IMR-90 (cell line): ENCODE measurements around the gene THRA. TPM values are rescaled to one million over a fixed set of nuclear protein-coding genes. Genes with fewer than 3 reads are reported as not detected.

Source experiments
- ATAC-seq: fragments of 200-7000 bp; cut with Tn5 transposase; 2 replicates; pipeline ENCODE4 v1.9.1; 2020; ENCODE audit warnings: low read depth, mild to moderate bottlenecking, moderate library complexity
- BruUV-seq: library from RNA; stranded (reverse); fragments of 400-500 nt; replicated peaks from 2 replicates; lab custom pipeline; 2021; lab: Mats Ljungman, UMichigan
- CTCF ChIA-PET: fragments of 300-600 bp; formaldehyde crosslinking; extraction: SDS; loops from one replicate; lab custom pipeline; 2021; ENCODE audit warnings: antibody characterized with exemption; lab: Yijun Ruan, JAX
- POLR2A ChIA-PET: fragments of 300-600 bp; sonication (Branson Sonifier 250); formaldehyde crosslinking; loops from one replicate; lab custom pipeline; 2022; ENCODE audit warnings: antibody characterized with exemption; ENCODE audit not compliant: unreplicated experiment; lab: Charles Lee
- DNase-seq: peaks from one replicate; pipeline ENCODE4 v3.0.0; 2013
- H2AFZ ChIP-seq: replicated peaks from 2 replicates; pipeline ENCODE3; 2013; ENCODE audit warnings: low read length, mild to moderate bottlenecking; ENCODE audit not compliant: poor library complexity
- H2AK5ac ChIP-seq: 2 replicates; pipeline ENCODE4 v1.6.1; 2013; ENCODE audit warnings: low read depth, low read length, inconsistent platforms
- H2AK9ac ChIP-seq: replicated peaks from 2 replicates; pipeline ENCODE3; 2013; ENCODE audit warnings: mild to moderate bottlenecking, low read depth, low read length, moderate library complexity; ENCODE audit not compliant: poor library complexity
- H2BK120ac ChIP-seq: 2 replicates; pipeline ENCODE4 v1.6.1; 2013; ENCODE audit warnings: low read depth, low read length, inconsistent platforms
- H2BK15ac ChIP-seq: 3 replicates; pipeline ENCODE4 v1.6.1; 2013; ENCODE audit warnings: low read depth, low read length, inconsistent platforms
- H2BK20ac ChIP-seq: 2 replicates; pipeline ENCODE4 v1.6.1; 2013; ENCODE audit warnings: low read depth, mild to moderate bottlenecking, inconsistent platforms, low read length, moderate library complexity
- H2BK5ac ChIP-seq: 2 replicates; pipeline ENCODE4 v1.6.1; 2013; ENCODE audit warnings: mild to moderate bottlenecking, low read depth, low read length, inconsistent platforms; ENCODE audit not compliant: poor library complexity, severe bottlenecking
- H3K14ac ChIP-seq: replicated peaks from 2 replicates; pipeline ENCODE4 v1.6.1; 2013; ENCODE audit warnings: low read depth, low read length, inconsistent platforms
- H3K18ac ChIP-seq: 2 replicates; pipeline ENCODE4 v1.6.1; 2013; ENCODE audit warnings: low read depth, low read length, control low read depth
- H3K23ac ChIP-seq: 2 replicates; pipeline ENCODE4 v1.6.1; 2013; ENCODE audit warnings: low read depth, low read length, inconsistent platforms
- H3K27ac ChIP-seq: 2 replicates; pipeline ENCODE4 v1.5.1; 2013; ENCODE audit warnings: mild to moderate bottlenecking, control low read depth, low read length; ENCODE audit not compliant: insufficient read depth
- H3K27me3 ChIP-seq: 2 replicates; pipeline ENCODE4 v1.6.1; 2013; ENCODE audit warnings: low read length; ENCODE audit not compliant: control insufficient read depth, insufficient read depth
- H3K36me3 ChIP-seq: 2 replicates; pipeline ENCODE4 v1.6.1; 2013; ENCODE audit warnings: low read length, mixed read lengths; ENCODE audit not compliant: control insufficient read depth, insufficient read depth
- H3K4ac ChIP-seq: 2 replicates; pipeline ENCODE4 v1.6.1; 2013; ENCODE audit warnings: low read depth, low read length, inconsistent platforms
- H3K4me1 ChIP-seq: 2 replicates; pipeline ENCODE4 v1.6.1; 2013; ENCODE audit warnings: low read length, mixed read lengths; ENCODE audit not compliant: control insufficient read depth, insufficient read depth
- H3K4me2 ChIP-seq: 2 replicates; pipeline ENCODE4 v1.6.1; 2013; ENCODE audit warnings: low read depth, mild to moderate bottlenecking, control low read depth, low read length, moderate library complexity
- H3K4me3 ChIP-seq: 2 replicates; pipeline ENCODE4 v1.5.1; 2013; ENCODE audit warnings: low read depth, mild to moderate bottlenecking, control low read depth, low read length, moderate library complexity; ENCODE audit not compliant: insufficient read depth
- H3K56ac ChIP-seq: 2 replicates; pipeline ENCODE4 v1.6.1; 2013; ENCODE audit warnings: low read length, inconsistent platforms; ENCODE audit not compliant: insufficient read depth; ENCODE audit errors: extremely low read depth
- H3K79me1 ChIP-seq, 2 experiments: 2 replicates each; pipeline ENCODE4 v1.6.1; 2013; ENCODE audit warnings: low read length in 2 of 2, inconsistent platforms in 1 of 2, low read depth in 1 of 2
- H3K9ac ChIP-seq: 2 replicates; pipeline ENCODE4 v1.6.1; 2013; ENCODE audit warnings: low read depth, low read length, control low read depth
- H3K9me1 ChIP-seq: 2 replicates; pipeline ENCODE4 v1.6.1; 2013; ENCODE audit warnings: low read length, inconsistent platforms; ENCODE audit not compliant: insufficient read depth
- H3K9me3 ChIP-seq: 2 replicates; pipeline ENCODE4 v1.6.1; 2013; ENCODE audit warnings: low read length; ENCODE audit not compliant: control insufficient read depth, insufficient read depth
- H4K20me1 ChIP-seq: 2 replicates; pipeline ENCODE4 v1.6.1; 2013; ENCODE audit warnings: low read length, inconsistent platforms; ENCODE audit not compliant: insufficient read depth
- H4K5ac ChIP-seq: 2 replicates; pipeline ENCODE4 v1.6.1; 2013; ENCODE audit warnings: mild to moderate bottlenecking, low read depth, low read length, control low read depth
- H4K8ac ChIP-seq, 2 experiments: 2 replicates each; pipeline ENCODE4 v1.6.1; 2013; ENCODE audit warnings: low read depth in 2 of 2, low read length in 2 of 2, control low read depth in 1 of 2, inconsistent platforms in 1 of 2
- H4K91ac ChIP-seq: 2 replicates; pipeline ENCODE4 v1.6.1; 2013; ENCODE audit warnings: low read depth, low read length, inconsistent platforms; ENCODE audit not compliant: insufficient read depth
- CEBPB ChIP-seq: IDR thresholded peaks from 2 replicates; pipeline ENCODE4 v1.6.1; 2012; ENCODE audit warnings: low read depth, low read length, improper control_type of control experiment
- CHD1 ChIP-seq: IDR thresholded peaks from 2 replicates; pipeline ENCODE4 v1.6.1; 2012; ENCODE audit warnings: low read depth, low read length, improper control_type of control experiment
- CTCF ChIP-seq: conservative IDR thresholded peaks from 2 replicates; pipeline ENCODE4 v1.5.1; 2012; ENCODE audit warnings: mild to moderate bottlenecking, low read depth, low read length, improper control_type of control experiment
- ELK1 ChIP-seq: fragments of 150-350 bp; IDR thresholded peaks from 2 replicates; pipeline ENCODE4 v1.6.1; 2016; ENCODE audit warnings: low read depth, mild to moderate bottlenecking, low read length, moderate library complexity, borderline replicate concordance
- FOS ChIP-seq: fragments of 150-350 bp; IDR thresholded peaks from 2 replicates; pipeline ENCODE4 v1.6.1; 2016; ENCODE audit warnings: low read depth, low read length
- MAFK ChIP-seq: IDR thresholded peaks from 2 replicates; pipeline ENCODE4 v1.6.1; 2012; ENCODE audit warnings: low read depth, low read length, improper control_type of control experiment
- MAZ ChIP-seq: IDR thresholded peaks from 2 replicates; pipeline ENCODE4 v1.6.1; 2012; ENCODE audit warnings: low read depth, mild to moderate bottlenecking, low read length, improper control_type of control experiment, moderate library complexity, borderline replicate concordance
- MXI1 ChIP-seq: IDR thresholded peaks from 2 replicates; pipeline ENCODE4 v1.6.1; 2012; ENCODE audit warnings: low read depth, mild to moderate bottlenecking, low read length, moderate library complexity, borderline replicate concordance
- NFE2L2 ChIP-seq: fragments of 150-350 bp; IDR thresholded peaks from 2 replicates; pipeline ENCODE4 v1.6.1; 2016; ENCODE audit warnings: low read depth, mild to moderate bottlenecking, low read length
- POLR2A ChIP-seq: IDR thresholded peaks from 2 replicates; pipeline ENCODE4 v1.6.1; 2012; ENCODE audit warnings: mild to moderate bottlenecking, low read depth, low read length
- RAD21 ChIP-seq: IDR thresholded peaks from 2 replicates; pipeline ENCODE4 v1.6.1; 2012; ENCODE audit warnings: low read length, improper control_type of control experiment
- RCOR1 ChIP-seq: IDR thresholded peaks from 2 replicates; pipeline ENCODE4 v1.6.1; 2012; ENCODE audit warnings: mild to moderate bottlenecking, low read length, improper control_type of control experiment; ENCODE audit not compliant: insufficient replicate concordance
- RFX5 ChIP-seq: IDR thresholded peaks from 2 replicates; pipeline ENCODE4 v1.8.0; 2012; ENCODE audit warnings: low read depth, mild to moderate bottlenecking, low read length, moderate library complexity
- SMC3 ChIP-seq: fragments of 150-350 bp; IDR thresholded peaks from 2 replicates; pipeline ENCODE4 v1.6.1; 2016; ENCODE audit warnings: low read depth, mild to moderate bottlenecking, antibody characterized with exemption, low read length, moderate library complexity
- WGBS, 2 experiments: methylation state at CpG; one replicate each; pipeline versions ENCODE4 v1.1.5 to v1.1.7; 2013; ENCODE audit warnings: missing lambda C conversion rate in 2 of 2; ENCODE audit not compliant: insufficient read length in 1 of 2; ENCODE audit errors: extremely low coverage in 2 of 2; 5-methylcytosine and 5-hydroxymethylcytosine counted together
- dilution Hi-C: fragments of 300-500 bp; cut with HindIII; formaldehyde crosslinking; loops from one replicate; pipeline ENCODE4 v1.14.3; 2018; ENCODE audit warnings: low sequenced_read_pairs; ENCODE audit not compliant: unreplicated experiment
- in situ Hi-C: fragments of 300-500 bp; cut with MboI; formaldehyde crosslinking; loops from 3 replicates; pipeline ENCODE4 v1.14.3; 2019; ENCODE audit warnings: low sequenced_read_pairs, inconsistent platforms, mixed read lengths
- intact Hi-C: fragments of 100-400 bp; cut with micrococcal nuclease; formaldehyde crosslinking; loops from 2 replicates; pipeline ENCODE4 v1.10.0; 2022
- polyA plus RNA-seq, 3 experiments: library from polyadenylated mRNA; depleted of rRNA; stranded (reverse); fragments of >200 nt; gene quantifications; 2 replicates each; pipeline ENCODE4 v1.2.3, GENCODE V29; 2012; ENCODE audit warnings: low replicate concordance in 1 of 3
- total RNA-seq: library from RNA; depleted of rRNA; stranded (reverse); fragments of >200 nt; gene quantifications from 2 replicates; pipeline ENCODE4 v1.2.3, GENCODE V29; 2012

Gene THRA
- total and polyA plus RNA-seq, 2 of the 4 experiments (the other 2 are of a cell fraction), result 22.0 to 23.4 TPM

GRCh38 chr17:40111221-40112128 is 48.7 kb downstream of the THRA start:
- Histone ChIP-seq H2BK5ac (peak overlapping the region; percentile 75), H4K91ac (peak overlapping the region; percentile 79), H3K23ac (peak overlapping the region; percentile 84), H4K20me1 (peaks cover 5% of the 10 kb centered on the region; the same call in 1 of the 2 replicates), H4K5ac (peak overlapping the region; percentile 47), H3K27me3 (no peaks in the 10 kb centered on the region), H3K4me3 (no peak overlapping the region), H3K18ac (peak overlapping the region; percentile 13; the same call in 1 of the 2 replicates), H3K4me1 (peaks cover 52% of the 10 kb centered on the region), H3K79me1 (peaks cover 0 to 47% of the 10 kb centered on the region in 2 experiments; a peak in 2 of 4 replicates), H2AK5ac (peak overlapping the region; percentile 78), H3K9me3 (no peaks in the 10 kb centered on the region), H3K14ac (peak overlapping the region; percentile 73), H2BK120ac (peak overlapping the region; percentile 93), H3K4ac (peak overlapping the region; percentile 90), H3K4me2 (peak overlapping the region; percentile 51), H3K9ac (peak overlapping the region; percentile 49), H3K56ac (peak overlapping the region; percentile 55; the same call in 1 of the 2 replicates), H3K36me3 (no peaks in the 10 kb centered on the region), H2AFZ (peak overlapping the region; percentile 89), H2BK20ac (peak overlapping the region; percentile 86), H2AK9ac (peak overlapping the region; percentile 95), H3K9me1 (peaks cover 23% of the 10 kb centered on the region), H3K27ac (peak overlapping the region; percentile 76), H4K8ac (peak overlapping the region; percentile 10 to 87), H2BK15ac (peak overlapping the region; percentile 58; the same call in 2 of the 3 replicates)
- intact Hi-C loops (loop anchor here (1.0 to 2.0 kb wide), 5 partner anchors 11 to 179 kb away; partner anchors contain the start of gene NR1D1), dilution Hi-C loops (no loop called here), in situ Hi-C loops (no loop called here)
- DNase-seq (peak; percentile 97), ATAC-seq (peak; percentile 72)
- WGBS, 2 experiments, result 0% methylated on average over 2 of the region's 12 CpGs; no CpG with 5 or more reads in 1 of the 2 experiments
- BruUV-seq, result no TSS peak
- POLR2A ChIA-PET, result interaction anchor here (0.5 kb wide), 1 partner anchor 13 kb away, joined by 3 read pairs; no protein-coding TSS in a partner anchor
- CTCF ChIA-PET, result interaction anchor here (0.6 to 2.5 kb wide), 17 partner anchors 10 to 97 kb away, joined by 3 to 12 read pairs (median 4); partner anchors contain the start of gene MED24
- TF ChIP-seq CEBPB, result 0 out of 2 replicates have a peak, but pooled peaks have one; percentile 8
- no peak for TF ChIP-seq CHD1
- TF ChIP-seq NFE2L2, result no peak
- peak; percentile 89 for TF ChIP-seq CTCF
- TF ChIP-seq MAZ, result peak; percentile 83
- peak; percentile 92 for TF ChIP-seq RAD21
- TF ChIP-seq SMC3, result peak; percentile 73
- TF ChIP-seq MAFK, result 0 out of 2 replicates have a peak, but pooled peaks have one; percentile 8
- no peak for TF ChIP-seq FOS
- peak; percentile 32 for TF ChIP-seq RCOR1
- TF ChIP-seq POLR2A, result 0 out of 2 replicates have a peak, but pooled peaks have one; percentile 25
- peak; percentile 44; the same call in 1 of the 2 replicates for TF ChIP-seq MXI1
- TF ChIP-seq RFX5, result no peak
- no peak for TF ChIP-seq ELK1
